ENCODE results near the gene EVI5.

EVI5 gene

DNA sequence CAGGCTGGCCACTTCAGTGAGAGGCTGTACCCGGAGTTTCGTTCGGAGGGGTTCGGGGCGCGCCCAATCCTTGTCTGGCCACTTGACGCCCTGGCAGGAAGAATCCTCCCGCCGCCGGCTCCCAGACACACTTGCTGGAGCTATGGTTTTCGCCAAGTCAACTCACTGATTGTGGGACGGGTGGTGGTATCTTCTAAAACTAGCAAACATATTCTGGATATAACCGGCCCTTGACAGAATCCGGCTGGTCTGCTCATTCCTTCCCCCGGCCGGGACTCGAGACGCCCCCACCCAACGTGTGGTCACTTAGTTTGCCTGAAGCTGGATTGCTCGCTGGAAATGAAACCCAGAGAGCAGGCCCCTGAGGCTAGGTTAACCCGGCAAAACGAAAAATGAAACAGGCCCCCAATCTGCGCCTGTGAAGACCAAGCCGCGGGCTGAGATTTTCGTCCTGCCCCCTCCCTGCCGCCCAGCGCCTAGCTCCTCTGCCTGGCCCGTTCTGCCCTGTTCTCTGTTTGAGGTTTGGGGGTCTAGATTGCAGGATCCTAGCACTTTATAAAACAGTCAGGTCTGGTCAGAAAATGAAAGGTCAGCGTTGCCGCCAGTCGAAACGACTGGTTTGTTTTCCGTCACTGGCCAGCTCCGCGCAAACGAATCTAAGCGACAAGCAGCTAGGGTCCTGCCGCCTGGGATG, 302.8 kb downstream of the EVI5 start:
- no peak for DNase-seq

DNA sequence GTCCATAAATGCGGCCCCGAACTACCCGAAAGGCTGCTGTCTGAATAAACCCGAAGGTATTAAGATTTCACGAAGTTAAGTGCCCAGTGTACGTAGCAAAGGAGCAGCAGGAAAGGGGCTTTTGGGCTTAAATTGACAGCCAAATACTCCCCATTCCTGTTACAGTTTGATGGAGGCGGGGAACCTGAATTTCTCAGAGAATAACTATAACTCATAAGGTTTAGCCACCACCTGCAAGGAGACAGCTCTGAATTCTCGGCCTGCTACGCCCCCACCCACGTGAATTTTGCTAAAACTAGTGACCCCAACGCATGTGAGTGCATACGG, 303.3 kb downstream of the EVI5 start:
- DNase-seq, result no peak

DNA sequence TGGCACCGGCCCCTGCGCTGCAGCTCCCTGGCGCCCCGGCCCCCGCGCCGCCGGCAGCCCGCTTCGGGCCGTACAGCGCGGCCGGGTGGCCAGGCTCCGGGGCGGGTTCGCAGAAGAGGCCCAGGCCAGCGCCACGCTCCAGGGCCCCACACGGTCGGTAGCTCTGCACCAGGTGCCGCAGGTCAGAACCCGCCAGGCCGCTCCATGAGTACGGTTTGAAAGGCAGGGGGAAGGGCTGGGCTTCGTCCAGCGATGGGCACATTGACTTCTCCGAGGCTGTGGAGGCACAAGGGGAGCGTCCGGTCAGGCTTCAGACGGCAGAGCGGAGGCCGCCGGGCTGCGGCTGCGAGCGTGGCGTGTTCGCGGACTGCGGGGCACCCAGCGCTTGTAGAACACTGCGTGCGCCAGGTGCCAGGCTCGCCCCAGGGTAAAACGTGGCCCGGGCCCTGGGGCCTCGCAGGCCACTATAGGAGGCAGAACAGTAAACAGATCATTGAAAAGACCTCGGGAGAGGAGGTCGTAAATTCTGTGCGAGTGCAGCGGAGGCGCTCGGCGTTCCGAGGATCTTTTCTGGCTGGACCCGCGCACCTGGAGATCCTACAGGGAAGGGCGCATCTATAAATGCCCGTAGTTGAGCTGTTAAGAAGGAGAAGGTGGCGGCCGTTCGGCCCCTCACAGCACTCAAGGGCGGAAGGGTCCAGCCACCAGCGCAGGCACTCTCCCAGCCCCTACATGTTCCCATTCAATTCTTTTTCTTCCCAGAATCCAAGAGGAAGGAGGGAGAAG, 303.9 kb downstream of the EVI5 start:
- DNase-seq, result no peak

DNA sequence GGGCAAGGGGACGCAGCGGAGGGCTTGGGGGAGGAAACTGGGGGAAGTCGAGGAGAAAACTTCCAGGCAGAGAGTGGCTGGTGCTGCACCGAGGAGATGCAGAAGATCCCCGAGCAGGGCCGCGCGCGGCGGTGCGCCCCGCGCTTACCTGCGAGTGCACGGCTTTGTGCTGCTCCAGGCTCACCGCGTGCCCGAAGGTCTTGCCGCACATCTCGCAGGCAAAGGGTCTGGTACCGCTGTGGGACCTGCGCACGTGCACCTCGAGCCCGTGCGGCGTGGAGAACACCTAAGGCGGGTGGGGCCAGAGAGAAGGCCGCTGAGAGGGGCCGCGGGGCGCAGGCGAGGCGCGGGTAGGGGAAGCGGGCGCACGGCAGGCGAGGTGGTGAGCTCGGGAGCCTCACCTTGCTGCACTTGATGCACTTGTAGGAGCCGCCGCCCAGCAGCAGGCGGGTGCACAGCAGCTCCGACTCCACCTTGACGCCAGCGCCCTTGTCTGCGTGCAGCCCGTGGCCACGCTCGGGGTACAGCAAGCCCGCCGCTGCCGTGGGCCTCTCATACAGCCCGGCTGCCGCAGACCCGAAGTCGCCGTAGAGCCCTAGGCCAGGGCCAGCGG, 304.6 kb downstream of the EVI5 start:
- DNase-seq, result no peak

DNA sequence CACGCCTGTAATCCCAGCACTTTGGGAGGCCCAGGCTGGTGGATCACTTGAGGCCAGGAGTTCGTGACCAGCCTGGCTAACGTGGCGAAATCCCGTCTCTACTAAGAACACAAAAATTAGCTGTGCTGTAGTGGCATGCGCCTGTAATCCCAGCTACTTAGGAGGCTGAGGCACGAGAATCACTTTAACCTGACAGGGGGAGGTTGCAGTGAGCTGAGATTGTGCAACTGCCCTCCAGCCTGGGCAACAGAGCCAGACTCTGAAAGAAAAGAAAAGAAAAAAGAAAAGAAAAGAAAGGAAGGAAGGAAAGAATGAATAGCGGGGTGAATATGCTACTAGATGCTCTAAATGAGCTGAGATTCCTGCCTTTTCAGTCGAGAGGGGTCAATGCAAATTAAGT, 305.3 kb downstream of the EVI5 start:
- DNase-seq, result no peak

DNA sequence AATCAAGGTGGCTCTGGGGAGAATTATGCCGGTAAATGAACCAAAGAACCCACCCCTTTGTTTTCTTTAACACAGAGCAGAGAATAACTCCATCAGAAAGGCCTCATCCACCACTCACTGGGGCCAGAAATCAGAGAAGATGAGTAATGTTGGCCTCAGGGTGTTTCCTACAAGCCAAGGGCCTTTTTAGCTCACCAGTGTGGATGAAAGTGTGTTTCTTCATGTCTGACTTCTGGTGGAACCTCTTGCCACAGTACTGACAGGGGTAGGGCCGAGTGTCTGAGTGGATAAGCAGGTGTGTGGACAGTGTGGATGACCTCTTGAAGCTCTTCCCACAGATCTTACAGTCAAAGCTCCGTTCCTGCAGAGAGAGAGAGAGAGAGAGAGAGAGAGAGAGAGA, 306.5 kb downstream of the EVI5 start:
- peak; percentile 50 for DNase-seq

DNA sequence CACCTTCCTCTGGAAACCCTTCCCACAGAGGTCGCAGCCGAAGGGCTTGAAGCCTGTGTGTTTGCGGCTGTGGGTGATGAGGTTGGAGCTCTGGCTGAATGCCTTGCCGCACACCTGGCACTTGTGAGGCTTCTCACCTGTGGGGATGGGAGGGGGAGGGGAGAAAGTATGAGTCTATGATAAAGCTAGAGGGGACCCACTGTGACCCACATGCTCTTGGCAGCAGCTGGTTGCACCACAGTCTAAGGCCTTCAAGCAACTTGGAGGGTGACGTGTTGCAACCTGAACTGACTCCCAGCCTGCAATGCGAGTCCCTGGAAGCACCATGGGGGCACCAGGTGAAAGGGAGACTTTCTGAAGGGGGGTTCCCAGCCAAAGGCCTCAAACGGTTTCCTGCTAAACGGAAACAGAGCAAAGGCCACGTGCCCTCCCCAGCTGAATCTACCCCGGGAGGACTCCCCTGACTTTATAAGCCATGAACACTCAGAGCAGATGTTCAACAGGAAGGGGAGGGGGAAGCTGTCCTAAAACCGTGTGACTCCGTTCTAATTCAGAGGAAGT, 308.8 kb downstream of the EVI5 start:
- peak; percentile 77 for DNase-seq

DNA sequence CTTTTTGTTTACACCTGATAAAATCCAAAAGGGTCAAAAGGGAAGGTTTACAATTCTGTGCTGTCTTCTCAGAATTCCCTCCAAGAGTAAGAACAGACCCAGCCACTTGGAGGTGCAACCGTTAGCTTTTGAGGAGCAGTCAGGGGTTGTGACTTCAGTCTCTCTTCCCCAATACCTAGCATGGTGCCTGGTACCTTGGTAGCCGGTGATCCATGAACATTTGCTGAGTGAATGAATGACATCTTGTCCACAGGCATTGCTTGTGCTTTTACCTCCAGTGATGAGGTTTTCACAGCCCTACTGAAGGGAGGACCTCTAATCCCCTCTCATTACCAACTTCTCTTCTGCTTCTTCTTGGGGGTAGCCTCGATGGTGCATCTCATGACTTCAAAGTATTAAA, 309.9 kb downstream of the EVI5 start:
- DNase-seq, result no peak

DNA sequence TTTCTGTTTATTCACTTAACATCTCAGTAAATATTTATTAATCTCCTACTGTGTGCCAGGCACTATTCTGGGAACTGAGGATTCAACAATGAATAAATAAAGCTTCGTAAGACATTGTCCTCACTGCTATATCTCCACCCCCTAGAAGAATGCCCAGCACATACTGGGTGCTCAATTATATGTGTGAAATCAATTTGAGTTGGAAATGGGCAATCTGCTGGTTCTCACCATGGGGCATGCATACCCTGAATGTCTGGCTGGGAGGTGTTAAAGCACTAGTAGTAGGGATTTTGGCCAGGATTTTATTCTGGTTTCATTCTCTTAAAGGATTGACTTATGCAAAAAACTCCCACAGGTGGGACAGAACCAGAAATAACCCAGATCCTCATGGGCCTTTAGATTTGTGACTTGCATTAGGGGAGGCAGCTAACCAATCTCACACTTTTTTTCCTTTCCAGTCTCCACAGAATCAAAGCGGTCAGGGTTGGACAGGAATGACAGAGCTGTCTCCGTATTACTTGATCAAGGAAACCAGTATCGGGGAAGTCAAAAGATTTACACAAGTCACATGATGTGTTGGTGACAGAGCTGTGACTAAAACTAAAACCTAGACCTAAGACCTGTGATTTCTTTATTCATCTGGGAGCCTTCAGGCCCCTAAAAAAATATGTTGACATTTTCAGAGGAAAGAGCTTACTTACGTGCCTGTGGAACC, 311.0 kb downstream of the EVI5 start:
- DNase-seq, result peak; percentile 93

DNA sequence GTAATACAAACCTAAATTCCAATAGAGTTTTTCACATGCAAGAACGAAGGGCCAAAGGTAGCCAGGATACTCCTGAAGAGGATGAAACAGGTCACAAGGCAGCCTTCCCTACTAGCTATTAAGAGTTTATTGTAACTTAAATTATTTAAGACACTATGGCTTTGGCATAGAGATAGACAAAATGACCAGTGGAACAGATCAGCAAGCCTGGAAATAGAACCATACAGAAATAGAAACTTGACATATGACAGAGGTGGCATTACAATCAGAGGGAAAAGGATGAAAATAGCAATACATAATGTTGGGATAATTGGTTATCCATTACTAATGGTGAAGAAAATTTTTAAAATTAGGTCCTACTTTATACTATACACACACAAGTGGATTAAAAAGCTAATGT, 314.7 kb downstream of the EVI5 start:
- DNase-seq, result no peak

DNA sequence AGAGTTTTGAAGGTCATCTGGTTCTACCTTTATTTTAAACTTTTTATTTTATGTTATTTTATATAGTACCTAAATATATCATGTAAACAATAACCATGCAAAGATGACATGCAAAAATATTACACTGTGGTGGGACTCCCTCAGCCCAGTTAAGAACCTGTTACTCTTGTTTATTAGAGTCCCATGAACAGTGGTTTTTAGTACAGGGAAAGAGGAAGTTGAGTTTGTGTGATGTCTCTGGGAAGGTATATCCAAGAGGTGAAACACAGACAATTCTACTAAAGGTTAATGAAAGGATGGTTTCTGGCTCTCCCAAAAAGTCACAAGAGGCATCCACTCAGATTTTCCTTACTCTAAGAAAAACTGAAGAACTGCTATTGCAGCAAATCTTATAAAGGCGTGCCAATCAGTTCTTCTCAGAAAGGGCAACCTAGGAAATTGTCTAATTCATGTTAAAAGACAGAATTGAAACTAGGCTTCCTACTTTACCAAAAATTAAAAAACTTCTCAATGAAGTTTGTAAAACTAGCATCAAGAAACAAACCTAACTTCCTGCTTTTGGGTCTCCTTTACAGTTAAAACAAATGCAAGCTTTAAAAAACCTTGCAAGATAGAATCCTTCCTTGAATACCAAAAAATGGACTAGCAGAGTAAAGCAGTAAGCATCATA, 318.1 kb downstream of the EVI5 start:
- DNase-seq, result no peak

DNA sequence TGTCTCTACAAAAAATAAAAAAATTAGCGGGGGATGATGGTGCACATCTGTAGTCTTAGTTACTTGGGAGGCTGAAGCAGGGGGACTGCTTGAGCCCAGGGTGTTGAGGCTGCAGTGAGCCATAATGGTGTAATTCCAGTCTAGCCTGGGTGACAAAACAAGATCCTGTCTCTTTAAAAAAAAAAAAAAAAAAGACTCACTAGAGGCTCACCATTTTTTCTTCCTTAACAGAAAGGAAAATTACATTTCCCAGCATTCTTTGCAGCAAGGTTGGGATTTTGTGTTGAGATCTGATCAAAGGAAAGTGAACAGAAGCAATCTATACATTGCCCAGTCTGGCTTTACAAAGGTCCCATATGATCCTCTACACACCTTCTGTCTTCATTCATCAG, 319.7 kb downstream of the EVI5 start:
- DNase-seq, result no peak

DNA sequence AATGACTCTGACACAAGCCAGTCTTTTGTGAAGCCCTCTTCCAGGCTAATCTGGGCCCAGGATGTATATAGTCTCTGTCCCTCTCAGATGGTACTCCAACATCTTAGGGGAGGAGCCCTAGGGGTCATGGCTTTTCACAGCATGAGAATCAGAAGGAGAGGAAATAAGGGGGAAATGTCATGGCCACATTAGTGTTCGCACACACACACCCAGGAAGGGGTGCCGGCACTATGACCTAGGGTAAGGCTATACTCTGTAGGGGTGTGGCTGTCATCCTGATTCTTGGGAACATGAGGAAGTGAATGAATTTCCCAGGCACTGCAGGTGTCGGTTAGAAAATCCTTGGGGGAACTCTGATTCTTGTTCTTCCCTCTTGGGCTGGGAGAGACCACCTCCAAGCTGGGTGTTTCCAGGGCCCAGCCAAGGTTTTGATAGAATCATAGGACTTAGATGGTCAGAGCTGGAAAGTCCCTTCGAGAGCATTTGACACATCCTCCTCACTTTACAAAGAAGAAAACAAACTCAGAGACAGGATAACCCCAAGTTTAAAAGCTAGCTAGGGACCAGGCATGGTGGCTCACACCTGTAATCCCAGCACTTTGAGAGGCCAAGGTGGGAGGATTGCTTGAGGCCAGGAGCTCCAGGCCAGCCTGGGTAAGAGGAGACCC, 320.2 kb downstream of the EVI5 start:
- DNase-seq, result no peak

DNA sequence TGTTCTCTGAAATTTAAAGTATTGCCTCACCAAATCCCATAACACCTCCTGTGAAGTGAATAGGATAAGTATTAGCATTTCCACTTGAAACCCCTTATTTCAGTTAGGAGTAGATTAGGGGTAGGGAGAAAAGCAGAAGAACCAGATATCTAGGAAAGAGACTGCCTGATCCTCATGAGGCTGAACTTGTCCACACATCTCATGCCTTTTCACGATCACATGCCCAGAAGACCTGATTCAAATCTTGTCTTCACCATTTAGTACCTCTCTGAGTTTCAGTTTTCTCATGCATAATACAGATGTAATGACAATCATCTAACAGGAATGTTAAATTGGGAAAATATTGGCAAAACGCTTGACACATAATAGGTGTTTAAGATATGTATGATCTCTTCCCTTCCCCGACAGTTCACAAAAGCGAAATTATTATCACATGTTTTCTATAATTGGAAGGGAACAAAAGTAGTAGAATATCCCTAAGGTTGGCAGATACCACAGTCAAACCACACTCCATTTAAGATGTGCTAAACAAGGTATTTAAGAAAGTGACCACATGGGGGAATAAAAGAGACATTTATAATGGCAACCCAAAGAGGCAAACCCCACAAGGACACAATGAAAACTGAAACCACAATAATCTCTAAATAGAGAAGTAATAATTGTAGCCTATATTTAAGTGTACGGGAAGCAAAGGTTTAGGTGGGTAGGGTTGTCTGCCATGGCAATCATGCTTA, 323.4 kb downstream of the EVI5 start:
- DNase-seq, result peak; percentile 29

DNA sequence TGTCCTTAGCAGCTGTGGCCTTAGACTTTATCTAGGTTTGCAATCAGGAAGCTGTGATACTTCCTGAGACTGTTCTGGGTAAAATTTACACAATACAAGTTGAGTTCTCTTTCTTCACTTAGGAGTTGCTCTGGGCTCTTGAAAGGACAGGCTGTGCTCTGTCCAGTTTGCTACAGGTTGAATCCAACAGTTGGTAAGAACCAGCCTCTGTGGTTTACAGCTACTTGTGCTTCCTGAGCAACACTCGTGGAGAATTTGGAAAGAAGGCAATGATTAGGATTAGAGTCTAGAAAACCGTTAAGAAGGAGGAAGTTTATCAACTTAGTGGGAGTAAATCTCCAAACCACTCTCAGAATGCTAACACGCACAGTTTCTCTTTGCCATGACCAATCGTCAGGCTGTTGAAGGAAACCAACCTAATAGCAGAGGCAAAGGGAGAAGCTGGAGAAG, 325.0 kb downstream of the EVI5 start:
- DNase-seq, result no peak

Data from activated CD4-positive, alpha-beta T cell treated with anti-CD3 and anti-CD28 coated beads, Interleukin-10, Interleukin-2, amounts not matched to agents 100 ng/mL and 50 ng/mL, durations not matched to agents 16 hours and 8 hours (primary cell).